H1 (cell line): ENCODE results near the gene TRIM65. TPM values are rescaled to one million over a fixed set of nuclear protein-coding genes. Genes with fewer than 3 reads are reported as not detected.

ENCODE experiments used
- CTCF ChIA-PET: fragments of 300-600 bp; sonication (Branson Sonifier 250); formaldehyde crosslinking; loops from one replicate; lab custom pipeline; 2021; ENCODE audit not compliant: partially characterized antibody; lab: Charles Lee
- POLR2A ChIA-PET: fragments of 300-600 bp; sonication (Branson Sonifier 250); formaldehyde crosslinking; loops from one replicate; lab custom pipeline; 2021; ENCODE audit warnings: inconsistent platforms; ENCODE audit not compliant: partially characterized antibody; lab: Charles Lee
- DNase-seq, 2 experiments: peaks; one replicate each; pipeline versions ENCODE4 v3.0.0 to v3.0.0-alpha.2; 2010 to 2022; ENCODE audit warnings: low spot score in 2 of 2, low read depth in 1 of 2, mixed read lengths in 1 of 2
- FAIRE-seq: peaks from 2 replicates; lab custom pipeline; 2011; peaks lifted over from hg19 to GRCh38; lab: Jason Lieb, UNC
- H2AFZ ChIP-seq: 2 replicates; pipeline ENCODE4 v1.8.1; 2012; ENCODE audit warnings: low read length, inconsistent platforms
- H2AK5ac ChIP-seq: 2 replicates; pipeline ENCODE4 v1.6.1; 2013; ENCODE audit warnings: low read depth, low read length
- H2BK120ac ChIP-seq: replicated peaks from 2 replicates; pipeline ENCODE3; 2013; ENCODE audit warnings: low read depth, low read length, inconsistent platforms
- H2BK12ac ChIP-seq: 2 replicates; pipeline ENCODE4 v1.6.1; 2013; ENCODE audit warnings: low read depth, low read length
- H2BK15ac ChIP-seq: 2 replicates; pipeline ENCODE4 v1.6.1; 2013; ENCODE audit warnings: low read length
- H2BK20ac ChIP-seq: 2 replicates; pipeline ENCODE4 v1.6.1; 2013; ENCODE audit warnings: low read length
- H2BK5ac ChIP-seq: 2 replicates; pipeline ENCODE4 v1.6.1; 2013; ENCODE audit warnings: low read depth, low read length
- H3K14ac ChIP-seq: 2 replicates; pipeline ENCODE4 v1.6.1; 2013; ENCODE audit warnings: inconsistent platforms; ENCODE audit not compliant: insufficient read length
- H3K18ac ChIP-seq: 2 replicates; pipeline ENCODE4 v1.6.1; 2013; ENCODE audit warnings: low read length; ENCODE audit errors: extremely low read depth
- H3K23ac ChIP-seq: 2 replicates; pipeline ENCODE4 v1.6.1; 2013; ENCODE audit warnings: inconsistent platforms; ENCODE audit not compliant: insufficient read length
- H3K23me2 ChIP-seq: 2 replicates; pipeline ENCODE4 v1.6.1; 2013; ENCODE audit warnings: low read depth, low read length
- H3K27ac ChIP-seq: 2 replicates; pipeline ENCODE4 v1.6.1; 2011; ENCODE audit warnings: low read depth, low read length, inconsistent platforms
- H3K27me3 ChIP-seq, 4 experiments: replicated peaks in 1 of 4; 1 replicate in 1 of 4; 2 replicates in 3 of 4; pipeline versions ENCODE4 v1.6.1 to v1.8.1; 2011 to 2013; ENCODE audit warnings: low read length in 3 of 4, mild to moderate bottlenecking in 3 of 4, inconsistent platforms in 2 of 4, mixed read lengths in 2 of 4, moderate library complexity in 1 of 4; ENCODE audit not compliant: control insufficient read depth in 3 of 4, insufficient read depth in 3 of 4; ENCODE audit errors: extremely low read depth in 1 of 4
- H3K36me3 ChIP-seq, 4 experiments: 2 replicates each; pipeline versions ENCODE4 v1.6.1 to v1.8.1; 2011 to 2013; ENCODE audit warnings: mild to moderate bottlenecking in 4 of 4, low read length in 3 of 4, moderate library complexity in 2 of 4, control low read depth in 1 of 4, inconsistent platforms in 1 of 4; ENCODE audit not compliant: insufficient read depth in 4 of 4, control insufficient read depth in 2 of 4
- H3K4ac ChIP-seq: replicated peaks from 2 replicates; pipeline ENCODE3; 2013; ENCODE audit warnings: low read length, low read depth, mixed read lengths, inconsistent platforms; ENCODE audit not compliant: insufficient read length
- H3K4me1 ChIP-seq, 4 experiments: replicated peaks in 1 of 4; 1 replicate in 1 of 4; 2 replicates in 3 of 4; pipeline versions ENCODE4 v1.6.1 to v1.8.1; 2011 to 2013; ENCODE audit warnings: low read length in 3 of 4, inconsistent platforms in 2 of 4, mixed read lengths in 1 of 4; ENCODE audit not compliant: insufficient read depth in 4 of 4, control insufficient read depth in 3 of 4
- H3K4me2 ChIP-seq, 2 experiments: 2 replicates each; pipeline versions ENCODE4 v1.6.1 to v1.8.1; 2011 to 2013; ENCODE audit warnings: low read depth in 2 of 2, low read length in 2 of 2, control low read depth in 1 of 2, inconsistent platforms in 1 of 2, mild to moderate bottlenecking in 1 of 2; ENCODE audit not compliant: insufficient read depth in 1 of 2
- H3K4me3 ChIP-seq, 4 experiments: fragments of 200-600, 300-600 bp in 1 of 4; sonication (generic), shearing (Covaris generic), sonication (Bioruptor Twin) in 1 of 4; 2 replicates each; pipeline versions ENCODE4 v1.5.1 to v1.8.1; 2011 to 2016; ENCODE audit warnings: low read length in 4 of 4, low read depth in 3 of 4, control low read depth in 2 of 4, inconsistent platforms in 2 of 4, mild to moderate bottlenecking in 2 of 4, mixed read lengths in 1 of 4, moderate library complexity in 1 of 4; ENCODE audit not compliant: insufficient read depth in 2 of 4; ENCODE audit errors: extremely low read depth in 1 of 4
- H3K56ac ChIP-seq: replicated peaks from 2 replicates; pipeline ENCODE3; 2013; ENCODE audit warnings: low read depth, mild to moderate bottlenecking, mixed read lengths, low read length, inconsistent platforms; ENCODE audit not compliant: insufficient read length
- H3K79me1 ChIP-seq: 2 replicates; pipeline ENCODE4 v1.6.1; 2013; ENCODE audit warnings: low read depth, low read length, control low read depth
- H3K79me2 ChIP-seq, 2 experiments: 2 replicates each; pipeline versions ENCODE4 v1.6.1 to v1.8.1; 2012 to 2013; ENCODE audit warnings: low read length in 2 of 2, mild to moderate bottlenecking in 2 of 2, inconsistent platforms in 1 of 2; ENCODE audit not compliant: insufficient read depth in 2 of 2, control insufficient read depth in 1 of 2
- H3K9ac ChIP-seq, 4 experiments: replicated peaks in 1 of 4; 1 replicate in 1 of 4; 2 replicates in 3 of 4; pipeline versions ENCODE4 v1.6.1 to v1.8.1; 2011 to 2013; ENCODE audit warnings: low read depth in 3 of 4, low read length in 3 of 4, control low read depth in 2 of 4, mild to moderate bottlenecking in 2 of 4, moderate library complexity in 2 of 4, inconsistent platforms in 1 of 4; ENCODE audit errors: extremely low read depth in 1 of 4
- H3K9me3 ChIP-seq, 2 experiments: 2 replicates each; pipeline versions ENCODE4 v1.6.1 to v1.8.1; 2012 to 2013; ENCODE audit warnings: mild to moderate bottlenecking in 2 of 2, moderate library complexity in 2 of 2, control low read depth in 1 of 2, inconsistent platforms in 1 of 2, low read depth in 1 of 2, low read length in 1 of 2, mixed read lengths in 1 of 2; ENCODE audit not compliant: insufficient read depth in 2 of 2
- H4K20me1 ChIP-seq, 2 experiments: replicated peaks in 1 of 2; 2 replicates each; pipeline versions ENCODE3 to v1.8.1; 2011 to 2013; ENCODE audit warnings: inconsistent platforms in 2 of 2, low read length in 2 of 2, mild to moderate bottlenecking in 1 of 2; ENCODE audit not compliant: insufficient read depth in 2 of 2, control insufficient read depth in 1 of 2
- H4K5ac ChIP-seq: 2 replicates; pipeline ENCODE4 v1.6.1; 2013; ENCODE audit warnings: low read length, low read depth, mixed read lengths, inconsistent platforms; ENCODE audit not compliant: insufficient read length
- H4K8ac ChIP-seq: 2 replicates; pipeline ENCODE4 v1.8.0; 2013; ENCODE audit warnings: mild to moderate bottlenecking, moderate library complexity, low read length, inconsistent platforms; ENCODE audit not compliant: insufficient read depth; ENCODE audit errors: extremely low read depth
- H4K91ac ChIP-seq: replicated peaks from 2 replicates; pipeline ENCODE3; 2013; ENCODE audit warnings: low read length, mixed read lengths, inconsistent platforms; ENCODE audit not compliant: insufficient read length
- CEBPB ChIP-seq: IDR thresholded peaks from 2 replicates; pipeline ENCODE4 v1.6.1; 2012; ENCODE audit warnings: low read depth, low read length
- CHD1 ChIP-seq: IDR thresholded peaks from 2 replicates; pipeline ENCODE4 v1.6.1; 2012; ENCODE audit warnings: low read depth, low read length, improper control_type of control experiment
- CHD2 ChIP-seq: IDR thresholded peaks from 2 replicates; pipeline ENCODE4 v1.6.1; 2012; ENCODE audit warnings: low read length, improper control_type of control experiment
- CREB1 ChIP-seq: IDR thresholded peaks from 2 replicates; pipeline ENCODE4 v1.6.1; 2012; ENCODE audit warnings: inconsistent platforms
- KDM5A ChIP-seq: fragments of 200-600 bp; IDR thresholded peaks from 2 replicates; pipeline ENCODE4 v1.7.1; 2012; ENCODE audit warnings: mild to moderate bottlenecking, low read length, inconsistent platforms, mixed read lengths
- NRF1 ChIP-seq: IDR thresholded peaks from 2 replicates; pipeline ENCODE4 v1.6.1; 2011; ENCODE audit warnings: mild to moderate bottlenecking, low read depth, low read length, improper control_type of control experiment
- POLR2A ChIP-seq, 2 experiments: IDR thresholded peaks; 1 replicate in 1 of 2; 2 replicates in 1 of 2; pipeline ENCODE4 v1.6.1; 2011; ENCODE audit warnings: low read depth in 2 of 2, low read length in 2 of 2, mild to moderate bottlenecking in 2 of 2; ENCODE audit errors: control extremely low read depth in 1 of 2
- POLR2AphosphoS5 ChIP-seq: IDR thresholded peaks from 2 replicates; pipeline ENCODE4 v1.6.1; 2011; ENCODE audit warnings: low read depth, low read length
- RBBP5 ChIP-seq: IDR thresholded peaks from 2 replicates; pipeline ENCODE4 v1.7.1; 2012; ENCODE audit warnings: low read depth, mild to moderate bottlenecking, inconsistent platforms, low read length, moderate library complexity, borderline replicate concordance
- RNF2 ChIP-seq: fragments of 200-900, 300-1000 bp; sonication (generic); IDR thresholded peaks from 2 replicates; pipeline ENCODE4 v1.7.1; 2016; ENCODE audit warnings: borderline replicate concordance, low read depth, mild to moderate bottlenecking, antibody characterized with exemption, low read length; ENCODE audit not compliant: poor library complexity, severe bottlenecking; ENCODE audit errors: missing control alignments
- SP1 ChIP-seq: IDR thresholded peaks from 2 replicates; pipeline ENCODE4 v1.6.1; 2011; ENCODE audit warnings: low read depth, low read length
- TAF1 ChIP-seq: IDR thresholded peaks from 2 replicates; pipeline ENCODE4 v1.6.1; 2011; ENCODE audit warnings: mild to moderate bottlenecking, low read depth, low read length
- TEAD4 ChIP-seq: IDR thresholded peaks from 2 replicates; pipeline ENCODE4 v1.6.1; 2012; ENCODE audit warnings: low read depth, low read length, inconsistent platforms, mixed read lengths
- ZNF274 ChIP-seq: IDR thresholded peaks from 2 replicates; pipeline ENCODE4 v1.7.0; 2012; ENCODE audit warnings: low read length, borderline replicate concordance; ENCODE audit errors: extremely low read depth
- WGBS, 2 experiments: shearing (Covaris generic) in 1 of 2; methylation state at CpG; one replicate each; pipeline versions ENCODE4 v1.1.6 to v1.1.7; 2013 to 2015; ENCODE audit warnings: low lambda C conversion rate in 2 of 2, mixed read lengths in 2 of 2, inconsistent platforms in 1 of 2, low coverage in 1 of 2, missing lambda C conversion rate in 1 of 2; ENCODE audit not compliant: insufficient replicate concordance in 2 of 2, insufficient coverage in 1 of 2, insufficient read length in 1 of 2; ENCODE audit errors: extremely low coverage in 1 of 2, missing lambda C conversion rate in 1 of 2; 5-methylcytosine and 5-hydroxymethylcytosine counted together
- polyA plus RNA-seq, 7 experiments: library from polyadenylated mRNA; depleted of rRNA in 3 of 7; stranded (reverse) in 5 of 7; unstranded in 2 of 7; fragments of >200 nt in 5 of 7; fragments of 200-250 nt in 2 of 7; gene quantifications; 1 replicate in 5 of 7; 2 replicates in 1 of 7; 4 replicates in 1 of 7; pipeline versions ENCODE4 v1.2.1 to v1.2.3, GENCODE V29; 2011 to 2013; ENCODE audit warnings: missing spikeins in 2 of 7, mixed read lengths in 2 of 7
- total RNA-seq: library from RNA; stranded (reverse); fragmentation: NEBNext Ultra II Directional; extraction: Animal tissue kit (Norgen Biotek cat#: 25700); gene quantifications from 2 replicates; pipeline ENCODE4 v1.2.1, GENCODE V29; 2021
- TF ChIP-seq, protein P1 (sequence below): IDR thresholded peaks from 2 replicates; pipeline ENCODE4 v1.6.1; 2012; ENCODE audit warnings: inconsistent platforms

Gene TRIM65
- total and polyA plus RNA-seq, 2 of the 8 experiments (the other 6 are each of a cell fraction or from before 2014, with no cell fraction given): 21.2 to 48.6 TPM

DNA sequence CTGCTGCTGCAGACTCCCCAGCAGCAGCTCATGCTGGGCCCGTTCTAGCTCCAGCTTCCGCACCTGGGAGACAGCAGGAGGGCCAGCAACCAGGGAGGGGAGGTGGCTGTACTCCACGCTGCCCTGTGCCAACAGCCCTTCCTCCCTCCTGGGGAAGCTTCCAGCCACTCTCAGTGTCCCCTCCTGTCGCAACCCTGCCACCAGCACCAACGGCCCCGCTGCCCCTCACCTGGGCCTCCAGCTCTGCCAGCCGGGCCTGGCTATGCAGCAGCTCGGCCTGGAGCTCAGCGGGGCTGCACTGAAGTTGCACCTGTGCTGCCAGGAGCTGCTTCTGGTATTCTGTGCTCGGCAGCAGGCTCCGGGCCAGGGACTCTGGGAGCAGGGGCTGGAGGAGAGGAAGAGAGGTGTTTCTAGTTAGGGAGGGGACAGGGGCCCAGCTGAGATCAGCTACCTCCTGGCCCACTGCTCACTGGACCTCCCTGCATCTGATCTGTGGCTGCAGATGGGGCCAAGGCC lies 23.4 kb upstream of the TRIM65 start:
- Histone ChIP-seq H3K14ac (no peak overlapping the region), H2BK120ac (no peak overlapping the region), H3K4ac (no peak overlapping the region), H3K4me3 (no peak overlapping the region), H3K9me3 (no peaks in the 10 kb centered on the region), H3K56ac (no peak overlapping the region), H3K4me2 (no peak overlapping the region), H3K4me1 (no peaks in the 10 kb centered on the region), H2BK15ac (no peak overlapping the region), H4K91ac (no peak overlapping the region), H4K8ac (no peak overlapping the region; the same call in 1 of the 2 replicates), H3K79me1 (no peaks in the 10 kb centered on the region), H4K5ac (no peak overlapping the region), H3K36me3 (peaks cover 0 to 4% (median 0%) of the 10 kb centered on the region in 4 experiments; a peak in 2 of 8 replicates), H2BK12ac (no peak overlapping the region), H3K23me2 (no peaks in the 10 kb centered on the region), H3K79me2 (no peaks in the 10 kb centered on the region), H2BK5ac (no peak overlapping the region), H2AK5ac (no peak overlapping the region), H3K27ac (no peak overlapping the region), H4K20me1 (no peaks in the 10 kb centered on the region), H3K27me3 (no peaks in the 10 kb centered on the region), H2AFZ (no peak overlapping the region), H3K23ac (no peak overlapping the region), H2BK20ac (no peak overlapping the region), H3K9ac (no peak overlapping the region), H3K18ac (no peak overlapping the region)
- POLR2A ChIA-PET: interaction anchor here (0.7 to 3.7 kb wide), 7 partner anchors 8 to 172 kb away, joined by 3 to 16 read pairs (median 4); partner anchors contain the start of genes MRPL38 and TRIM65
- DNase-seq (no peak), FAIRE-seq (no peak)
- CTCF ChIA-PET: interaction anchor here (0.5 to 51.3 kb wide), 13 partner anchors 9 to 379 kb away, joined by 3 to 885 read pairs (median 3); partner anchors contain the start of genes CDK3, MRPL38 and TRIM65
- WGBS, 2 experiments: 85% methylated on average over 11 of the region's 11 CpGs; no CpG with 5 or more reads in 1 of the 2 experiments
- TF ChIP-seq SP1: no peak
- no peak for TF ChIP-seq TAF1
- TF ChIP-seq ZNF274: no peak
- no peak for TF ChIP-seq POLR2AphosphoS5
- TF ChIP-seq CEBPB: no peak
- TF ChIP-seq KDM5A: no peak
- no peak for TF ChIP-seq RBBP5
- no peak for TF ChIP-seq RNF2
- TF ChIP-seq, protein P1, sequence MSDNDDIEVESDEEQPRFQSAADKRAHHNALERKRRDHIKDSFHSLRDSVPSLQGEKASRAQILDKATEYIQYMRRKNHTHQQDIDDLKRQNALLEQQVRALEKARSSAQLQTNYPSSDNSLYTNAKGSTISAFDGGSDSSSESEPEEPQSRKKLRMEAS: no peak
- TF ChIP-seq POLR2A (IDR thresholded peaks at IDR 0.05; ENCODE audit: control extremely low read depth in 1 of 2, low read depth in 2 of 2, low read length in 2 of 2): no peak
- no peak for TF ChIP-seq CHD2
- no peak for TF ChIP-seq CREB1
- no peak for TF ChIP-seq NRF1
- no peak for TF ChIP-seq TEAD4
- TF ChIP-seq CHD1: no peak
